Head of caudate nucleus (tissue), 42 donors: ENCODE data around the gene NUSAP1.
"Not testable (repeated sequence)": the region's sequence is repeated elsewhere in the genome, so short reads cannot be mapped to it uniquely, and the experiment has no call there.

Source experiments
- DNase-seq, 42 donors: peaks; one replicate each; pipeline versions ENCODE4 v3.0.0 to v3.0.0-alpha.2; 2020 to 2021; ENCODE audit warnings: mixed read lengths in 7 of 42
- intact Hi-C: fragments of 100-400 bp; cut with DNase I; formaldehyde crosslinking; loops from one replicate; pipeline ENCODE4 v1.15.0; 2022

Gene NUSAP1

GRCh38 chr15:41332194-41333025 lies at the start of gene NUSAP1, which contains the start of gene OIP5:
TSS of gene NUSAP1 (plus strand) at chr15:41332881. CDS start at chr15:41332958, 77 bp downstream.
TSS of gene OIP5 (minus strand) at chr15:41332591. CDS start at chr15:41332561, 30 bp downstream.
- intact Hi-C loops, result no loop called here
- DNase-seq, result peak; percentile 88 to 98 (median 95)

- intact Hi-C loops, result loop anchor here (5.0 kb wide), 1 partner anchor 166 kb away; the partner anchor contains the start of gene INO80
- peak in 1 of 42 donors; percentile 19 for DNase-seq
These were observed 49.6 kb upstream of the NUSAP1 start for GRCh38 chr15:41282980-41283652.

DNA sequence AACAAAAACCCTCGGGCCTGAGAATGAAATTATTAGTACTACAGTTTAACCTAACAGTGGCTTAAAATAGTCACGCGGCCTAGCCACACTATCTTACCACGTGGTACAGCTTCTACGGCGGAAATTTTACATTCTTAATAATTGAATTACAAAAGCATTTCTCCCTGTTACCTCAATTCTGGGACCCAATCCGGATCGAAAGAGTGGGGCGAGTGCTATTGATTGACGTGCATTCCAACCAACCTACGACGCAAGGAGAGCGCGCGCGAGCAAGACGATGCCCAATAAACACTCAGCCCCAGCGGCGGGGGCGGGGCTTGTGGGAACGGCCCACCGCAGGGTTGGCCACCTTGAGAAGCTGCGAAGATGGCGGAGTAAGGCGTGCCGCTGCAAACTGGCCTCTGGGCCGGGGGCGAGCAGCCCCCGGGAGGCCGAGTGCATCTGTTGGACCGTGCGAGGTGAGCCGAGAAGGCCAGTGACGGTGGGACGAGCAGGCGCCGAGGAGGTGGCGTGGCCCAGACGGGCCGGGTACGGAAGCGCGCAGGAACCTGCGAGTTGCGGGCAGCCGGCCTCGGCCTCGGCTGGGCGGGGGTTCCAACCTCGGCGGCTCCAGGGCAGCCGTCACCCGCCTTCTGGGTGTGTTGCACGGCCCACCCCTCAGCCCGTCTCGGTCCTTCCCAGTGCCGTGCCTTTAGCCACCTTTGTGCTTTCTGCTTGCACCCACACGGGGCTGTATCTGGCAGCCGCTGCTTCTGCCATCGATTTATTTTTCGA lies 48.8 kb upstream of the NUSAP1 start:
- peak; percentile 95 to 99 (median 98) for DNase-seq
- intact Hi-C loops, result loop anchor here (5.0 kb wide), 1 partner anchor 167 kb away; the partner anchor contains the start of gene INO80

DNA sequence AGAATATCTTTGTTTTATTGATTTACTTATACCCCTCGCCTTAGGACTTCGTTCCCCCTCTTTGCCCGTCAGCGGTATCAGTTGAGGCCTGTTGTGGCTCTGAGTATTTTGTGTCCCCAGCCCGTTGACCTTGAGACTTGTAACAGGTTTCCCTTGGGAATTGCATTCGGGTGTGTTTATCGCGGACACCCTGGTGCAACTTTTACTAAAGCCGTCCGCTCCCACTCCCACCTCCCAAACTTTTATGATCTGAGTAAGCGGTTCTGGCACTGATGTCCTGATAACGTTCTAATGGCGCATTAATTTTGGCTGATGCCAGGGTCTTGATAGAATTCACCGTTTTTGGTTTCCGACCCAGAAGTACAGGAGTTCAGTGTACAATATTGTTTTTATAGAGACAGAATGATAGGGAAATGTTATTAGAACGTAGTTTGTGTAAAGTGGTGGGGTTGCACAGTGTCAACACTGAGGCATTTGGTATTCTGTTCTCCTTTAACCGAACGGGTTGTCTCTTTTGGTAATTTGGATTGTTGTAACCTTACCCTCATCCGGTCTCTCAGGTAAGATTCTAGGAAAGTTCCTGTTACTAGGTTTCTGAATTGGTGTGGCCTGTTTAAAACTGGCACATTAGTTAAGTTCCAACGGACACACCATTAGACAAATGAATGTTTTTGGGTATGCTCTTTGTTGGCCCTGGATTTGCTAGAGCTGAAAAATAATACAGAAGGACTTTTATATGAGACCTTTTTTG lies 48.1 kb upstream of the NUSAP1 start:
- peak in 12 of 42 donors; percentile 4 to 40 (median 22) for DNase-seq
- intact Hi-C loops, result loop anchor here (5.0 kb wide), 1 partner anchor 167 kb away; the partner anchor contains the start of gene INO80

DNA sequence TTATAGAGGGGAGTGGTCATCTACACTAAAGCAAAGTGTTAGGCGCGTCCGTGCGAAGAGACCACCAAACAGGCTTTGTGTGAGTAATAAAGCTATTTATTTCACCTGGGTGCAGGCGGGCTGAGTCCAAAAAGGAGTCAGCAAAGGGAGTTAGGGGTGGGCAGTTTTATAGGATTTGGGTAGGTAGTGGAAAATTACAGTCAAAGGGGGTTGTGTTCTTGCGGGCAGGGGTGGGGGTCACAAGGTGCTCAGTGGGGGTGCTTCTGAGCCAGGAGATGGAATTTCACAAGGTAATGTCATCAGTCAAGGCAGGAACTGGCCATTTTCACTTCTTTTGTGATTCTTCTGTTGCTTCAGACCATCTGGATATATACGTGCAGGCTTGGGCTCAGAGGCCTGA lies 47.4 kb upstream of the NUSAP1 start:
- DNase-seq, result no peak
- intact Hi-C loops, result no loop called here

GRCh38 chr15:41286665-41287333 lies 45.9 kb upstream of the NUSAP1 start:
- intact Hi-C loops, result no loop called here
- no peak for DNase-seq

GRCh38 chr15:41288464-41288863 lies 44.2 kb upstream of the NUSAP1 start:
- intact Hi-C loops, result no loop called here

GRCh38 chr15:41289953-41290352 lies 42.7 kb upstream of the NUSAP1 start:
- intact Hi-C loops, result no loop called here
- no peak for DNase-seq

More at GRCh38 chr15:41288464-41288863, 44.2 kb upstream of the NUSAP1 start:
- DNase-seq, result no peak

DNA sequence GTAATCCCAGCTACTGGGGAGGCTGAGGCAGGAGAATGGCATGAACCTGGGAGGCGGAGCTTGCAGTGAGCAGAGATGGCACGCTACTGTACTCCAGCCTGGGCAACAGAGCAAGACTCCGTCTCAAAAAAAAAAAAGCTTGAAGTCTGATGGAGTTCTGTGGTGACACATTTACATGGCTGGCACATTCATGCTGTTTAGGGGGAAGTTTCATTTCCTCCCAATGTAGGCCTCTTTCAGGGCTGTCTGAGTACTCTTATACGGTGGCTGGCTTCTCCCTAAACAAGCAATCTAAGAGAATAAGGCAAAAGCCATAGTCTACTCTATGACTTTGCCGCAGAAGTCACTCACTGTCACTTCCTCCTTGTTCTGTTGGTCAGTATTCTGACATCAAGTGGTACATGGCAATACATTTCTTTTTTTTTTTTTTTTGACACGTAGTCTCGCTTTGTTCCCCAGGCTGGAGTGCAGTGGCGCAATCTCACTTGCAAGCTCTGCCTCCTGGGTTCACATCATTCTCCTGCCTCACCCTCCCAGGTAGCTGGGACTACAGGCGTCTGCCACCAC lies 41.5 kb upstream of the NUSAP1 start:
- DNase-seq, result no peak
- intact Hi-C loops, result no loop called here

GRCh38 chr15:41292521-41292920 lies 40.2 kb upstream of the NUSAP1 start:
- intact Hi-C loops, result no loop called here

DNA sequence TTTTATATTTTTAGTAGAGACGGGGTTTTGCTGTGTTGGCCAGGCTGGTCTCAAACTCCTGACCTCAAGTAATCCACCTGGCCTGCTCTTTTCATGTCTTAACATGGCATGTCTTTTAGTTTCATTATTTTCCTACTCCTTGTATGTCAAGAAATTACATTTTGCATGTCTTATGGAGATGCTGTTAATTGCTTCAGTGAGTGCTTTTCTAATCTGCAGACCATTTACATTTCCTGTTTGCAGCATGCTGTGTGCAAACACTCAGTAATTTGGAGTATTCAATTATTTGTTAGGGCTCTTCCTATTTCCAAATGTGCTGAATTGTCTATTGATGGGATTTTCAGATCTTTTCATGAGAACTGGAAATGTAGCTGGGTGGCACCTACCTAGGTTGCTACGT lies 31.5 kb upstream of the NUSAP1 start:
- intact Hi-C loops, DNase-seq: not testable (repeated sequence)

More at GRCh38 chr15:41292521-41292920, 40.2 kb upstream of the NUSAP1 start:
- DNase-seq, result no peak

GRCh38 chr15:41301587-41301986 lies 31.1 kb upstream of the NUSAP1 start:
- DNase-seq, result no peak
- intact Hi-C loops, result no loop called here

- intact Hi-C loops, result no loop called here
- no peak for DNase-seq
These were observed 28.4 kb upstream of the NUSAP1 start for GRCh38 chr15:41304149-41304770.

DNA sequence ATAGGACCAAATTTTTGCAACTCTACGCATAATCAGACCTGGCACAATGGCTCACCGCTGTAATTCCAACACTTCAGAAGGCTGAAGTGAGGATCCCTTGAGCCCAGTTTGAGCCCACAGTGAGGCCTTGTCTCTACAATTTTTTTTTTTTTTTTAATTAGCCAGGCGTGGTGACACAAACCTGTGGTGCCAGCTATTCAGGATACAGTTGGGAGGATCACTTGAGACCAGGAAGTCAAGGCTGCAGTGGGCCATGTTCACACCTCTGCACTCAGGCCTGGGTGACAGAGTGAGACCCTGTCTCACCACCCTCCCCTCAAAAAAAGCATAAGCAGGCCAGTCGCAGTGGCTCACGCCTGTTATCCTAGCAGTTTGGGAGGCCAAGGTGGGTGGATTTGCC lies 25.0 kb upstream of the NUSAP1 start:
- intact Hi-C loops, result no loop called here
- no peak for DNase-seq

- DNase-seq, result no peak
- intact Hi-C loops, result no loop called here
These were observed 23.3 kb upstream of the NUSAP1 start for GRCh38 chr15:41309226-41309905.

- intact Hi-C loops, DNase-seq: not testable (repeated sequence)
These were observed 11.8 kb upstream of the NUSAP1 start for GRCh38 chr15:41320805-41321330.
